Fibroblast of the conjunctiva (primary cell): Measurements from ENCODE around the gene BCL2A1.
"Not testable (repeated sequence)": the region's sequence is repeated elsewhere in the genome, so short reads cannot be mapped to it uniquely, and the experiment has no call there.

Experiments
- DNase-seq: peaks from one replicate; pipeline ENCODE4 v3.0.0-alpha.2; 2010; ENCODE audit warnings: low read depth

Gene BCL2A1

GRCh38 chr15:79970624-79971434 is at the start of gene BCL2A1:
TSS of gene BCL2A1 (minus strand) at chr15:79971196. CDS start at chr15:79971119, 77 bp downstream.
- peak; percentile 36 for DNase-seq

- DNase-seq = no peak
These were observed 49.7 kb upstream of the BCL2A1 start for GRCh38 chr15:80020731-80021130.

- not testable (repeated sequence) for DNase-seq
These were observed 49.2 kb upstream of the BCL2A1 start for GRCh38 chr15:80020149-80020548.

- no peak for DNase-seq
These were observed 48.3 kb upstream of the BCL2A1 start for GRCh38 chr15:80019168-80019745.

- DNase-seq = not testable (repeated sequence)
These were observed 46.1 kb upstream of the BCL2A1 start for GRCh38 chr15:80017139-80017538.

GRCh38 chr15:80016506-80016905 is 45.5 kb upstream of the BCL2A1 start:
- DNase-seq = not testable (repeated sequence)

GRCh38 chr15:80015156-80015555 is 44.2 kb upstream of the BCL2A1 start:
- DNase-seq = no peak

GRCh38 chr15:80014186-80014585 is 43.2 kb upstream of the BCL2A1 start:
- not testable (repeated sequence) for DNase-seq

GRCh38 chr15:80012060-80012726 is 41.2 kb upstream of the BCL2A1 start:
- no peak for DNase-seq

- no peak for DNase-seq
These were observed 40.6 kb upstream of the BCL2A1 start for GRCh38 chr15:80011596-80011995.

- peak; percentile 87 for DNase-seq
These were observed 40.1 kb upstream of the BCL2A1 start for GRCh38 chr15:80011041-80011523.

GRCh38 chr15:80010131-80010673 is 39.2 kb upstream of the BCL2A1 start:
- peak; percentile 64 for DNase-seq

GRCh38 chr15:80007532-80007931 is 36.5 kb upstream of the BCL2A1 start:
- DNase-seq = no peak

- DNase-seq = no peak
These were observed 36.0 kb upstream of the BCL2A1 start for GRCh38 chr15:80006946-80007345.

GRCh38 chr15:80003934-80004472 is 33.0 kb upstream of the BCL2A1 start:
- DNase-seq = no peak

- peak; percentile 39 for DNase-seq
These were observed 32.2 kb upstream of the BCL2A1 start for GRCh38 chr15:80003171-80003570.

GRCh38 chr15:80002267-80002666 is 31.3 kb upstream of the BCL2A1 start:
- no peak for DNase-seq

- no peak for DNase-seq
These were observed 23.6 kb upstream of the BCL2A1 start for GRCh38 chr15:79994615-79995014.

- no peak for DNase-seq
These were observed 20.8 kb upstream of the BCL2A1 start for GRCh38 chr15:79991826-79992225.

GRCh38 chr15:79990997-79991334 is 20.0 kb upstream of the BCL2A1 start:
- no peak for DNase-seq

- DNase-seq = no peak
These were observed 19.4 kb upstream of the BCL2A1 start for GRCh38 chr15:79990280-79990996.

GRCh38 chr15:79989682-79990081 is 18.7 kb upstream of the BCL2A1 start:
- DNase-seq = no peak
